GM06990 (cell line): Measurements from ENCODE around the gene CAPN9.

ENCODE experiments used
- DNase-seq: peaks from one replicate; pipeline ENCODE4 v3.0.0-alpha.2; 2011; ENCODE audit not compliant: insufficient read length; ENCODE audit errors: extremely low read depth
- H3K27me3 ChIP-seq: replicated peaks from 2 replicates; pipeline ENCODE4 v1.6.0; 2011; ENCODE audit warnings: low read length; ENCODE audit not compliant: control insufficient read depth, insufficient read depth
- H3K36me3 ChIP-seq: 2 replicates; pipeline ENCODE4 v1.5.1; 2011; ENCODE audit warnings: low read length; ENCODE audit not compliant: control insufficient read depth, insufficient read depth
- H3K4me3 ChIP-seq: replicated peaks from 2 replicates; pipeline ENCODE4 v1.5.1; 2011; ENCODE audit warnings: low read depth, mild to moderate bottlenecking, control low read depth, low read length
- CTCF ChIP-seq: IDR thresholded peaks from 2 replicates; pipeline ENCODE4 v1.5.1; 2011; ENCODE audit warnings: low read length, control low read depth, mild to moderate bottlenecking, inconsistent platforms; ENCODE audit not compliant: insufficient read depth, poor library complexity, severe bottlenecking

The CAPN9 gene

GRCh38 chr1:230706020-230706699, 41.0 kb upstream of the CAPN9 start:
- Histone ChIP-seq H3K27me3 (peaks cover 1% of the 10 kb centered on the region), H3K36me3 (no peaks in the 10 kb centered on the region), H3K4me3 (no peak overlapping the region)
- no peak for TF ChIP-seq CTCF
- DNase-seq: no peak

GRCh38 chr1:230706887-230707731, 40.1 kb upstream of the CAPN9 start:
- TF ChIP-seq CTCF: no peak
- H3K36me3 ChIP-seq: no peaks in the 10 kb centered on the region
- peaks cover 1% of the 10 kb centered on the region for H3K27me3 ChIP-seq

GRCh38 chr1:230707732-230708630, 39.2 kb upstream of the CAPN9 start:
- DNase-seq: no peak
- no peaks in the 10 kb centered on the region for H3K36me3 ChIP-seq
- TF ChIP-seq CTCF: no peak
- peaks cover 1% of the 10 kb centered on the region for H3K27me3 ChIP-seq
- no peak overlapping the region for H3K4me3 ChIP-seq

More at GRCh38 chr1:230706887-230707731, 40.1 kb upstream of the CAPN9 start:
- no peak overlapping the region for H3K4me3 ChIP-seq
- DNase-seq: no peak

GRCh38 chr1:230708631-230709580, 38.3 kb upstream of the CAPN9 start:
- Histone ChIP-seq H3K4me3 (no peak overlapping the region), H3K36me3 (no peaks in the 10 kb centered on the region), H3K27me3 (peaks cover under 1% of the 10 kb centered on the region)
- TF ChIP-seq CTCF: no peak
- DNase-seq: no peak
